ENCODE data around the gene VPS54. TPM values are rescaled to one million over a fixed set of nuclear protein-coding genes. Genes with fewer than 3 reads are reported as not detected.

Gene VPS54
- polyA plus RNA-seq, 1 of the 3 experiments (the other 2 are of a cell fraction) = 5.3 TPM

GRCh38 chr2:63891488-63892030 lies 127.7 kb downstream of the VPS54 start:
- CTCF ChIA-PET = interaction anchor here (0.6 to 2.5 kb wide), 5 partner anchors 15 to 200 kb away, joined by 3 to 10 read pairs (median 5); no protein-coding TSS in a partner anchor
- Histone ChIP-seq H3K4me1 (ENCODE audit: control insufficient read depth in 1 of 2, insufficient read depth in 2 of 2, low read depth in 1 of 2, low read length in 1 of 2) (no peaks in the 10 kb centered on the region), H4K20me1 (ENCODE audit: insufficient read depth) (no peaks in the 10 kb centered on the region), H3K27ac (ENCODE audit: low read depth in 2 of 2, low read length in 1 of 2) (no peak overlapping the region), H3K4me3 (ENCODE audit: low read depth in 2 of 2, low read length in 1 of 2) (no peak overlapping the region), H3K36me3 (replicated peaks in 1 of 2; ENCODE audit: control insufficient read depth in 1 of 2, insufficient read depth in 2 of 2, low read length in 1 of 2) (peaks cover 82 to 83% of the 10 kb centered on the region in 2 experiments), H3K4me2 (no peak overlapping the region), H2AFZ (ENCODE audit: low read depth) (no peak overlapping the region), H3K9me2 (no peaks in the 10 kb centered on the region), H3K79me2 (ENCODE audit: insufficient read depth) (no peaks in the 10 kb centered on the region), H3K27me3 (ENCODE audit: insufficient read depth) (no peaks in the 10 kb centered on the region), H3K9ac (no peak overlapping the region), H3F3A (replicated peaks; ENCODE audit: insufficient read depth) (peaks cover 10% of the 10 kb centered on the region), H3K9me3 (no peaks in the 10 kb centered on the region)
- WGBS (ENCODE audit: low lambda C conversion rate) = 100% methylated on average over 1 of the region's 1 CpG
- TF ChIP-seq EP300 (IDR thresholded peaks at IDR 0.05; ENCODE audit: borderline replicate concordance in 1 of 2, low read depth in 1 of 2, low read length in 1 of 2) (no peak), RFX5 (IDR thresholded peaks at IDR 0.05; ENCODE audit: low read length) (no peak), IRF3 (IDR thresholded peaks at IDR 0.05; ENCODE audit: low read depth, low read length) (no peak)
- POLR2A ChIA-PET = no interaction called here
- DNase-seq = no peak

GRCh38 chr2:63890678-63891077 lies 128.6 kb downstream of the VPS54 start:
- CTCF ChIA-PET = interaction anchor here (1.2 to 1.5 kb wide), 5 partner anchors 8 to 201 kb away, joined by 3 to 11 read pairs (median 5); no protein-coding TSS in a partner anchor
- Histone ChIP-seq H3K27ac (ENCODE audit: low read depth in 2 of 2, low read length in 1 of 2) (no peak overlapping the region), H3K9me3 (no peaks in the 10 kb centered on the region), H3K4me2 (no peak overlapping the region), H3F3A (replicated peaks; ENCODE audit: insufficient read depth) (peaks cover 9% of the 10 kb centered on the region), H3K9ac (no peak overlapping the region), H2AFZ (ENCODE audit: low read depth) (no peak overlapping the region), H3K27me3 (ENCODE audit: insufficient read depth) (no peaks in the 10 kb centered on the region), H3K4me1 (ENCODE audit: control insufficient read depth in 1 of 2, insufficient read depth in 2 of 2, low read depth in 1 of 2, low read length in 1 of 2) (no peaks in the 10 kb centered on the region), H3K4me3 (ENCODE audit: low read depth in 2 of 2, low read length in 1 of 2) (no peak overlapping the region), H3K79me2 (ENCODE audit: insufficient read depth) (no peaks in the 10 kb centered on the region), H3K36me3 (replicated peaks in 1 of 2; ENCODE audit: control insufficient read depth in 1 of 2, insufficient read depth in 2 of 2, low read length in 1 of 2) (peaks cover 83 to 88% of the 10 kb centered on the region in 2 experiments), H4K20me1 (ENCODE audit: insufficient read depth) (no peaks in the 10 kb centered on the region), H3K9me2 (no peaks in the 10 kb centered on the region)
- 95% methylated on average over 2 of the region's 2 CpGs for WGBS (ENCODE audit: low lambda C conversion rate)
- POLR2A ChIA-PET = no interaction called here
- no peak for DNase-seq
- TF ChIP-seq RFX5 (IDR thresholded peaks at IDR 0.05; ENCODE audit: low read length) (no peak), MXI1 (IDR thresholded peaks at IDR 0.05; ENCODE audit: low read depth, low read length) (no peak), CTCF (IDR thresholded peaks at IDR 0.05) (no peak), MAX (IDR thresholded peaks at IDR 0.05; ENCODE audit: low read depth) (no peak), REST (IDR thresholded peaks at IDR 0.05; ENCODE audit: low read depth, low read length) (no peak), EP300 (IDR thresholded peaks at IDR 0.05; ENCODE audit: borderline replicate concordance in 1 of 2, low read depth in 1 of 2, low read length in 1 of 2) (no peak), YY1 (IDR thresholded peaks at IDR 0.05; ENCODE audit: low read depth) (no peak), FOSL2 (IDR thresholded peaks at IDR 0.05; ENCODE audit: borderline replicate concordance, low read depth) (no peak), SMC3 (IDR thresholded peaks at IDR 0.05; ENCODE audit: low read depth, low read length) (no peak), MEF2A (IDR thresholded peaks at IDR 0.05; ENCODE audit: borderline replicate concordance, low read depth) (no peak), TEAD4 (IDR thresholded peaks at IDR 0.05; ENCODE audit: borderline replicate concordance, insufficient read depth) (no peak)
